Transverse colon (tissue), 3 donors: ENCODE results near the gene ZNF248.

Experiments used
- POLR2A ChIP-seq: fragments of 450-650 bp; IDR thresholded peaks from one replicate; pipeline ENCODE4 v1.6.1; 2016; ENCODE audit warnings: antibody characterized with exemption, mild to moderate bottlenecking, moderate library complexity
- TF ChIP-seq, protein P1 (sequence below), 5 experiments: fragments of 200-600 bp in 3 of 5; fragments of 450-650 bp in 2 of 5; sonication (generic) in 3 of 5; IDR thresholded peaks; 1 replicate in 2 of 5; 2 replicates in 3 of 5; pipeline ENCODE4 v1.5.1; 2016 to 2017; ENCODE audit warnings: antibody characterized with exemption in 5 of 5, inconsistent platforms in 3 of 5, mild to moderate bottlenecking in 2 of 5, moderate library complexity in 1 of 5

DNA sequence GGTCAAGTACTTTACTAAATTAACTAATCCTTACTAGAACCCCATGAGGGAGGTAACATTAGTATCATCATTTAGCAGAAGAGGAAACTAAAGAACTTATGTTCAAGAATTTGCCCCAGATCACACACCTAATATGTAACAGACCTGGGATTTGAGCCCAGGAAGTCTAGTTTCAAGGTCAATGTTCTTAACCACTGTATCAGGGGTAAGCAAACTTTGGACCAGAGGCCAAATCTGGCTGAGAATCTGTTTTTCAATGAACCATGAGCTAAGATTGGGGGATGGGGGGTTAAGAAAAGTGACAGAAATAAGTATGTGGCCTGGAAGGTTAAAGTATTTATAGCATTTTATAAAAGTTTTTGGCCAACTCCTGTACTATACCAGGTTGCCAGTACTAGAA lies 95.1 kb downstream of the ZNF248 start:
- TF ChIP-seq, protein P1, sequence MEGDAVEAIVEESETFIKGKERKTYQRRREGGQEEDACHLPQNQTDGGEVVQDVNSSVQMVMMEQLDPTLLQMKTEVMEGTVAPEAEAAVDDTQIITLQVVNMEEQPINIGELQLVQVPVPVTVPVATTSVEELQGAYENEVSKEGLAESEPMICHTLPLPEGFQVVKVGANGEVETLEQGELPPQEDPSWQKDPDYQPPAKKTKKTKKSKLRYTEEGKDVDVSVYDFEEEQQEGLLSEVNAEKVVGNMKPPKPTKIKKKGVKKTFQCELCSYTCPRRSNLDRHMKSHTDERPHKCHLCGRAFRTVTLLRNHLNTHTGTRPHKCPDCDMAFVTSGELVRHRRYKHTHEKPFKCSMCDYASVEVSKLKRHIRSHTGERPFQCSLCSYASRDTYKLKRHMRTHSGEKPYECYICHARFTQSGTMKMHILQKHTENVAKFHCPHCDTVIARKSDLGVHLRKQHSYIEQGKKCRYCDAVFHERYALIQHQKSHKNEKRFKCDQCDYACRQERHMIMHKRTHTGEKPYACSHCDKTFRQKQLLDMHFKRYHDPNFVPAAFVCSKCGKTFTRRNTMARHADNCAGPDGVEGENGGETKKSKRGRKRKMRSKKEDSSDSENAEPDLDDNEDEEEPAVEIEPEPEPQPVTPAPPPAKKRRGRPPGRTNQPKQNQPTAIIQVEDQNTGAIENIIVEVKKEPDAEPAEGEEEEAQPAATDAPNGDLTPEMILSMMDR (IDR thresholded peaks at IDR 0.05): no peak
- no peak for TF ChIP-seq POLR2A
